Measurements from ENCODE around the gene KRT73. TPM values are rescaled to one million over a fixed set of nuclear protein-coding genes. Genes with fewer than 3 reads are reported as not detected.
A peak's percentile ranks its signal among the peaks of the same experiment; 100 is the strongest.

Gene KRT73
- polyA plus RNA-seq, 3 donors from 2014 or later = 0.82 to 3.3 TPM; not detected in 1

GRCh38 chr12:52561880-52562449 lies 56.4 kb downstream of the KRT73 start:
- Mint-ChIP-seq H3K36me3 (no peaks in the 10 kb centered on the region), H3K9me3 (no peaks in the 10 kb centered on the region), H3K4me1 (peaks cover 65 to 92% of the 10 kb centered on the region in 2 donors), H3K27ac (peak overlapping the region in 3 of 6 donors; percentile 9 to 37 (median 28)), H3K27me3 (ENCODE audit: low read depth in 3 of 3) (peaks cover 4 to 11% (median 9%) of the 10 kb centered on the region in 3 donors), H3K4me3 (no peak overlapping the region)
- DNase-seq = no peak

DNA sequence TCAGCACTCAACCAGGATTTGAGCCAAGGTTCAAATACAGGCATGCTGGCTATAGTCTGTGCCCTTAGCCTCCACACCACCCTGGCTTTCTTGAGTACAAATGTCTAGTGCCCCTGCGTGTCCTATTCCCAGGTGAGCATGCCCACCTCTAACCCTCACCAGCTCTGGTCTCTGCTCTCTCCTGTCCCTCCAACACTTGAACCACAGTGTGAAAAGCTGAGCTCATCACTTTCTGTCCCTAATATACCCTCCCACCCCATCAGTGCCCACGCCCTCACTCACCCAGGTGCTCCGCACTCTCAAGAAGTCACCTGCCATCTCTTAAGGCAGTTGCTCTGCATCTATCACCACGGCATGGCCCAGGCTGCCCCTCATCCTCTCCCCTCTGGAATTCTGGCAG lies 58.4 kb downstream of the KRT73 start:
- H3K4me3 Mint-ChIP-seq = peak overlapping the region; percentile 38 to 80 (median 71)
- no peaks in the 10 kb centered on the region for H3K36me3 Mint-ChIP-seq
- H3K27ac Mint-ChIP-seq = peak overlapping the region; percentile 85 to 98 (median 91)
- peaks cover 68 to 92% of the 10 kb centered on the region in 2 donors for H3K4me1 Mint-ChIP-seq
- DNase-seq = peak in 2 of 3 donors; percentile 39 to 59
- H3K27me3 Mint-ChIP-seq (ENCODE audit: low read depth in 3 of 3) = peaks cover 3 to 8% (median 6%) of the 10 kb centered on the region in 3 donors
- H3K9me3 Mint-ChIP-seq = no peaks in the 10 kb centered on the region

DNA sequence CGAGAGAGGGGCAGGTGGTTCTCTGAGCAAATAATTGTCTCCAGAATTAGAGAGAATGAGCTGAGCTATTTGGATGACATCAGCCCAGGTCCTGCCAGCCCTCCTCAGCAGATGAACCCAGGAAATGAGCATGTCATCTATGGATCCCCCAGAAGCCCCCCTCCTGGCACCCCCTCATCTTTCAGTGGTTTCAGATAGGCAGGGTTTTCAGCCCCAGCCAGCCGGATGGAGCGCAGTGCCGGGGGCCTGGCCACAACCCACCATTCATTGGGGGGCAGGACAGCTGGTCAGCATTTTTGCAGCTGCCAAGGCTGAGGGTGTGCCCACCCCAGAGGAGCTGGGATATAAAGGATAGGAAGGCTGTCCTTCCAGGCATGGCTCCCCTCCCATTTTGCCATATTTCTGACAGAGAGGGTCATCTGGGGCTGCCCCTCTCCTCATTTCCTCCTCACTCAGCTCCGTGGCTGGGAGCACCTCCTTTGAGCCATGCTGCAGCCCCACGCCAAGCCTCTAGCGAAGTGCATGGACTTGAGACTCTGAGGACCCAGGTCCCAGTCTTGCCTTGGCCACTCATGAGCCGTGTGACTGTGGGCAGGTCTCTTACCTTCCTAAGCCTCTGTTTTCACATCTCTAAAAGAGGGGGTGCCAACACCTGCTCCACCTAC lies 59.4 kb downstream of the KRT73 start:
- Mint-ChIP-seq H3K36me3 (no peaks in the 10 kb centered on the region), H3K27me3 (ENCODE audit: low read depth in 3 of 3) (peaks cover 3 to 8% (median 6%) of the 10 kb centered on the region in 3 donors), H3K4me1 (peaks cover 79 to 95% of the 10 kb centered on the region in 2 donors), H3K27ac (peak overlapping the region; percentile 85 to 98 (median 91)), H3K9me3 (no peaks in the 10 kb centered on the region), H3K4me3 (peak overlapping the region; percentile 46 to 92 (median 71))
- DNase-seq = peak; percentile 43 to 71 (median 49)

Other genes with a start within 250 kb of the KRT73 start
- gene KRT84, start 232.9 kb downstream of the KRT73 start, polyA plus RNA-seq = not detected
- gene KRT82, start 212.2 kb downstream of the KRT73 start, polyA plus RNA-seq = not detected
- not detected for gene KRT75, start 184.2 kb downstream of the KRT73 start, polyA plus RNA-seq
- gene KRT6B, start 166.4 kb downstream of the KRT73 start, polyA plus RNA-seq = under 1 TPM in 1 of 3 donors, not detected in 2; 0.82 TPM
- gene KRT6C, start 144.8 kb downstream of the KRT73 start, polyA plus RNA-seq = not detected
- not detected for gene KRT6A, start 125.3 kb downstream of the KRT73 start, polyA plus RNA-seq
- gene KRT5, start 98.2 kb downstream of the KRT73 start, polyA plus RNA-seq = not detected
- not detected for gene KRT71, start 65.4 kb downstream of the KRT73 start, polyA plus RNA-seq
- gene KRT74, start 44.7 kb downstream of the KRT73 start, polyA plus RNA-seq = not detected
- gene KRT72, start 17.1 kb downstream of the KRT73 start, polyA plus RNA-seq = under 1 TPM in 2 of 3 donors, not detected in 1; 0.34 to 0.93 TPM
- gene KRT2, start 33.7 kb upstream of the KRT73 start, polyA plus RNA-seq = 1 to 10 TPM in 1 of 3 donors, under 1 TPM in 2; 0.51 to 1.3 (median 0.61) TPM
- not detected for gene KRT1, start 61.8 kb upstream of the KRT73 start, polyA plus RNA-seq
- gene KRT77, start 85.0 kb upstream of the KRT73 start, polyA plus RNA-seq = not detected
- not detected for gene KRT76, start 158.8 kb upstream of the KRT73 start, polyA plus RNA-seq
- gene KRT3, start 177.6 kb upstream of the KRT73 start, polyA plus RNA-seq = not detected
- not detected for gene KRT4, start 195.6 kb upstream of the KRT73 start, polyA plus RNA-seq
- gene KRT79, start 215.8 kb upstream of the KRT73 start, polyA plus RNA-seq = not detected
- under 1 TPM in 1 of 3 donors, not detected in 2; 0.28 TPM for gene KRT78, start 230.4 kb upstream of the KRT73 start, polyA plus RNA-seq

Data from immature natural killer cell (primary cell).